Upper lobe of left lung (tissue), 4 donors: ENCODE measurements around the gene AGTR2.

Experiments
- CTCF ChIP-seq, 6 experiments: fragments of 450-650 bp in 4 of 6; fragments of 200-600 bp in 2 of 6; sonication (generic) in 2 of 6; IDR thresholded peaks; one replicate each; pipeline ENCODE4 v1.5.1; 2016 to 2019; ENCODE audit warnings: antibody characterized with exemption in 6 of 6
- EP300 ChIP-seq, 4 donors: sonication (generic); formaldehyde crosslinking; IDR thresholded peaks; one replicate each; pipeline ENCODE4 v1.5.1; 2017; ENCODE audit warnings: antibody characterized with exemption in 4 of 4, control low read depth in 2 of 4
- POLR2A ChIP-seq, 4 donors: fragments of 450-650 bp; IDR thresholded peaks; one replicate each; pipeline ENCODE4 v1.5.1; 2016 to 2017; ENCODE audit warnings: antibody characterized with exemption in 4 of 4, mild to moderate bottlenecking in 2 of 4
- POLR2AphosphoS5 ChIP-seq, 2 donors: sonication (generic); formaldehyde crosslinking; IDR thresholded peaks; one replicate each; pipeline ENCODE4 v1.5.1; 2017; ENCODE audit warnings: antibody characterized with exemption in 2 of 2

DNA sequence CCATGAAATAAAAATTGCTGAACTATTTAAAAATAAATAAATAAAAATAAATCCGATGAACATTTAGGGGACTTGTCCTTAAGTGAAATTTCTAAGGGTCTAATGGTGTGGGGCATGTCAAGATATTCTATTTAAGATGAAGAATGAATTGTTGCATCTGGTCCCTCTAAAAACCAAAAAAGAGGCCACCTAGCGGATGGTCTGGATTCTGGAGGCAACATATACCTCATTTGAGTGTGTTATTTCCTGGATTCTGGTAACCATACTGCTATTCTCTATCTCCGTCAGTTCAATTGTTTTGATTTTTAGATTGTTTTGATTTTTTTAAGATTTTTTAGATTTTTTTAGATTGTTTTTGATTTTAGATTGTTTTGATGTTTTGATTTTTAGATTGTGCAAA is 28.3 kb downstream of the AGTR2 start:
- TF ChIP-seq CTCF (IDR thresholded peaks at IDR 0.05) (no peak), EP300 (IDR thresholded peaks at IDR 0.05) (no peak), POLR2AphosphoS5 (IDR thresholded peaks at IDR 0.05) (no peak), POLR2A (IDR thresholded peaks at IDR 0.05) (no peak)
